T-cell (primary cell): ENCODE results near the gene SLC38A4. TPM values are rescaled to one million over a fixed set of nuclear protein-coding genes. Genes with fewer than 3 reads are reported as not detected.
"Not testable (repeated sequence)": the region's sequence is repeated elsewhere in the genome, so short reads cannot be mapped to it uniquely, and the experiment has no call there.

ENCODE experiments used
- ATAC-seq, 4 experiments: fragments of 200-7000 bp in 3 of 4; fragments of 150-1000 bp in 1 of 4; cut with Tn5 transposase; replicated peaks in 1 of 4; 1 replicate in 3 of 4; 2 replicates in 1 of 4; pipeline ENCODE4 v1.10.0; 2021; ENCODE audit warnings: moderate library complexity in 3 of 4, mild to moderate bottlenecking in 2 of 4, moderate number of reproducible peaks in 1 of 4
- CTCF ChIA-PET, 2 donors: fragments of 300-600 bp; sonication (Branson Sonifier 250); formaldehyde crosslinking; loops; one replicate each; lab custom pipeline; 2022; ENCODE audit warnings: antibody characterized with exemption in 2 of 2; lab: Charles Lee
- POLR2A ChIA-PET, 2 donors: fragments of 300-600 bp; sonication (Branson Sonifier 250); formaldehyde crosslinking; loops; one replicate each; lab custom pipeline; 2022; ENCODE audit warnings: antibody characterized with exemption in 2 of 2; lab: Charles Lee
- DNase-seq, 35 experiments: peaks; one replicate each; pipeline versions ENCODE4 v3.0.0 to v3.0.0-alpha.2; 2013 to 2023
- H3K27ac ChIP-seq: one replicate; pipeline ENCODE4 v1.5.1; 2013; ENCODE audit warnings: low read length
- H3K27me3 ChIP-seq, 2 experiments: replicated peaks in 1 of 2; 1 replicate in 1 of 2; 2 replicates in 1 of 2; pipeline versions ENCODE4 v1.6.1 to v1.7.0; 2013; ENCODE audit warnings: low read length in 1 of 2, mixed read lengths in 1 of 2; ENCODE audit not compliant: control insufficient read depth in 2 of 2, insufficient read depth in 2 of 2; ENCODE audit errors: extremely low read depth in 1 of 2
- H3K36me3 ChIP-seq, 2 donors: 1 replicate in 1 of 2; 2 replicates in 1 of 2; pipeline versions ENCODE4 v1.6.1 to v1.7.0; 2013; ENCODE audit warnings: low read length in 1 of 2; ENCODE audit not compliant: control insufficient read depth in 2 of 2, insufficient read depth in 1 of 2; ENCODE audit errors: extremely low read depth in 1 of 2
- H3K4me1 ChIP-seq, 2 experiments: 1 replicate in 1 of 2; 2 replicates in 1 of 2; pipeline versions ENCODE4 v1.6.1 to v1.7.0; 2013; ENCODE audit warnings: low read length in 2 of 2, mixed read lengths in 1 of 2; ENCODE audit not compliant: insufficient read depth in 2 of 2, control insufficient read depth in 1 of 2; ENCODE audit errors: extremely low read depth in 1 of 2
- H3K4me3 ChIP-seq, 2 donors: 1 replicate in 1 of 2; 2 replicates in 1 of 2; pipeline versions ENCODE4 v1.5.1 to v1.7.0; 2013; ENCODE audit warnings: mild to moderate bottlenecking in 2 of 2, low read length in 1 of 2, moderate library complexity in 1 of 2; ENCODE audit not compliant: control insufficient read depth in 1 of 2; ENCODE audit errors: extremely low read depth in 1 of 2
- H3K9me3 ChIP-seq: 2 replicates; pipeline ENCODE4 v1.7.0; 2013
- H3K27ac Mint-ChIP-seq, 2 donors: one replicate each; pipeline ENCODE4 v1.8.0; 2020 to 2021; ENCODE audit warnings: mild to moderate bottlenecking in 2 of 2, mixed read lengths in 2 of 2
- H3K27me3 Mint-ChIP-seq, 2 donors: one replicate each; pipeline ENCODE4 v1.8.0; 2021 to 2022; ENCODE audit warnings: mixed read lengths in 2 of 2
- H3K36me3 Mint-ChIP-seq: one replicate; pipeline ENCODE4 v1.8.0; 2021; ENCODE audit warnings: mixed read lengths
- H3K4me1 Mint-ChIP-seq, 3 donors: one replicate each; pipeline ENCODE4 v1.8.0; 2020 to 2022; ENCODE audit warnings: mixed read lengths in 3 of 3, mild to moderate bottlenecking in 1 of 3
- H3K4me3 Mint-ChIP-seq, 3 donors: one replicate each; pipeline ENCODE4 v1.8.0; 2020 to 2022; ENCODE audit warnings: mild to moderate bottlenecking in 3 of 3, mixed read lengths in 3 of 3, moderate library complexity in 3 of 3
- H3K9me3 Mint-ChIP-seq, 3 donors: one replicate each; pipeline ENCODE4 v1.8.0; 2020 to 2022; ENCODE audit warnings: mixed read lengths in 3 of 3
- WGBS: methylation state at CpG from one replicate; pipeline ENCODE4 v1.1.5; 2013; ENCODE audit warnings: missing lambda C conversion rate; ENCODE audit not compliant: insufficient coverage; 5-methylcytosine and 5-hydroxymethylcytosine counted together
- total RNA-seq, 35 experiments: library from RNA in 6 of 35; stranded (reverse) in 6 of 35; fragments of 120-200 nt in 1 of 35; gene quantifications; one replicate each; pipeline versions ENCODE4 v1.2.1 to v1.2.4 and lab custom pipeline; 2013 to 2026

SLC38A4 gene
- total RNA-seq, 5 donors from 2014 or later (not counting 1 experiment from before 2014, with no cell fraction given), result 0.13 to 0.50 (median 0.19) TPM; not detected in 2

DNA sequence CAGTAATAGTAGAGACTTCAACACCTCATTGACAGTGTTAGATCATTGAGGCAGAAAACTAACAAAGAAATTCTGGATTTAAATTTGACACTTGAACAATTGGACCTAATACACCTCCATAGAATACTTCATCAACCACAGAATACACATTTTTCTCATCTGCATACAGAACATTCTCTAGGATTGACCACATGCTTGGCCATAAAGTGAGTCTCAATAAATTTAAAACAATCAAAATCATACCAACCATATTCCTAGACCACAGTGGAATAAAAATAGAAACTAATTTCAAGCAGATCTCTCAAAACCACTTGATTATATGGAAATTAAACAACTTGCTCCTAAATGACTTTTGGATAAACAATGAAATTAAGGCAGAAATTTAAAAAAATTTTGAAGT is 82.3 kb downstream of the SLC38A4 start:
- peaks cover 21 to 32% (median 26%) of the 10 kb centered on the region in 3 donors for H3K9me3 Mint-ChIP-seq
- CTCF ChIA-PET, result no interaction called here
- no peak for DNase-seq

DNA sequence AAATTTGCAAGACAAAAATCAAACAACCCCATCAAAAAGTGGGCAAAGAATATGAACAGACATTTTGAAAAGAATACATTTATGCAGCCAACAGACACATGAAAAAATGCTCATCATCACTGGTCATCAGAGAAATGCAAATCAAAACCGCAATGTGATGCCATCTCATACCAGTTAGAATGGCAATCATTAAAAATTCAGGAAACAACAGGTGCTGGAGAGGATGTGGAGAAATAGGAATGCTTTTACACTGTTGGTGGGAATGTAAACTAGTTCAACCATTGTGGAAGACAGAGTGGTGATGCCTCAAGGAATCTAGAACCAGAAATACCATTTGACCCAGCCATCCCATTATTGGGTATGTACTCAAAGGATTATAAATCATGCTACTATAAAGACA is 83.5 kb downstream of the SLC38A4 start:
- DNase-seq, H3K4me3 Mint-ChIP-seq, H3K36me3 ChIP-seq, H3K36me3 Mint-ChIP-seq, CTCF ChIA-PET, POLR2A ChIA-PET, H3K4me1 Mint-ChIP-seq, ATAC-seq, H3K27ac ChIP-seq, H3K4me1 ChIP-seq, H3K27ac Mint-ChIP-seq, H3K4me3 ChIP-seq, H3K9me3 ChIP-seq, H3K27me3 ChIP-seq: not testable (repeated sequence)
- Mint-ChIP-seq H3K9me3 (peaks cover 21 to 40% (median 29%) of the 10 kb centered on the region in 3 donors), H3K27me3 (peaks cover 11 to 15% of the 10 kb centered on the region in 2 donors)
- no CpG with 5 or more reads among the region's 1 CpG for WGBS

More for the DNA sequence above, 82.3 kb downstream of the SLC38A4 start:
- POLR2A ChIA-PET, result no interaction called here
- no peak overlapping the region for H3K4me3 Mint-ChIP-seq
- Histone ChIP-seq H3K4me1 (no peaks in the 10 kb centered on the region), H3K36me3 (no peaks in the 10 kb centered on the region), H3K27ac (no peak overlapping the region), H3K27me3 (no peaks in the 10 kb centered on the region), H3K9me3 (no peaks in the 10 kb centered on the region), H3K4me3 (no peak overlapping the region)
- no peak for ATAC-seq
- no peak overlapping the region for H3K27ac Mint-ChIP-seq
- H3K4me1 Mint-ChIP-seq, result no peaks in the 10 kb centered on the region
- peaks cover 1 to 11% of the 10 kb centered on the region in 2 donors for H3K27me3 Mint-ChIP-seq
- no peaks in the 10 kb centered on the region for H3K36me3 Mint-ChIP-seq

GRCh38 chr12:46725332-46725731 is 100.5 kb downstream of the SLC38A4 start:
- Mint-ChIP-seq H3K27ac (no peak overlapping the region), H3K36me3 (peaks cover 3% of the 10 kb centered on the region), H3K4me1 (peaks cover 3 to 7% (median 5%) of the 10 kb centered on the region in 3 donors), H3K4me3 (no peak overlapping the region), H3K9me3 (peaks cover 0 to 5% (median 0%) of the 10 kb centered on the region in 3 donors), H3K27me3 (peaks cover 0 to 4% of the 10 kb centered on the region in 2 donors)
- H3K4me3 ChIP-seq, result no peak overlapping the region
- CTCF ChIA-PET, result no interaction called here
- POLR2A ChIA-PET, result no interaction called here
- no peaks in the 10 kb centered on the region for H3K9me3 ChIP-seq
- H3K27me3 ChIP-seq, result no peaks in the 10 kb centered on the region
- H3K36me3 ChIP-seq, result no peaks in the 10 kb centered on the region
- no peak for ATAC-seq
- H3K27ac ChIP-seq, result no peak overlapping the region
- WGBS, result no CpG with 5 or more reads among the region's 2 CpGs
- no peak for DNase-seq
- H3K4me1 ChIP-seq, result no peaks in the 10 kb centered on the region

DNA sequence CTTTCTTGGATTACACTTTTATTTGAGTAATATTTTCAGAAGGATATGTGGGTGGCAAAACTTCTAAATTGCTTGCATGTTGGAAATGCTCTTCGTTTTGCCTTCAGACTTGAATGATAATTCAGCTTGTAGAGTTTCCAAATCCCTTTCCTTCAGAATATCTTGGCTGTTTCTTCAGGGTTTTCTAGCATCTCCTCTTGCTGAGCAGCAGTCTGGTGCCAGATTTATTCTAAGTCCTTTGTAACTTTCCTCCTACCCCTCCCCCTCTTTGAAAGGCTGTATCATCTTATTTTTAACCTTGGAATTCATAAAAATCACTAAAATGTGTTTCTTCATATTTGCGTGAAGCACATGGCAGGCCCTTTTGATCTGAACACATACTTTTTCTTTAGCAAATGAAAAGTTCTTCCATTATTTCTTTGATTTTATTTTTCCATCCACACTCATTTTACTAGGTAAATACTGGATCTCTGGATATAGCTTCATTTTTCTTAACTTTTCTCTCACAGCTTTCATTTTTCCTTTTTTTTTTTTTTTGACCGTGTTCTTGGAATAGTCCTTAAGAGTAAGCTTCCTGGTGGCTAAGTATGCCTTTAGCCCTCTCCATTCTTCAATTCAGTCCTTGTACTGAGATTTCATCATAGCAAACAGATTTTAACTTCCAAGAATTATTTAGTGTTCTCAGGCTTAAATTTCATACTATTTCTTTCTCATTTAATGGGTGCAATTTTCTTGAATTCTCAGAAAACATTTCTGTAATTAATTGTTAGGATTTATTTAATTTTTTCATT is 102.0 kb downstream of the SLC38A4 start:
- no peak for ATAC-seq
- no peaks in the 10 kb centered on the region for H3K9me3 ChIP-seq
- Mint-ChIP-seq H3K9me3 (peaks cover 0 to 4% (median 3%) of the 10 kb centered on the region in 3 donors), H3K4me1 (peaks cover 3 to 7% (median 5%) of the 10 kb centered on the region in 3 donors), H3K27ac (no peak overlapping the region), H3K36me3 (no peaks in the 10 kb centered on the region), H3K27me3 (peaks cover 3 to 5% of the 10 kb centered on the region in 2 donors), H3K4me3 (no peak overlapping the region)
- CTCF ChIA-PET, result interaction anchor here in 1 of 2 donors (0.6 kb wide), 1 partner anchor 1004 kb away, joined by 8 read pairs; no protein-coding TSS in a partner anchor
- POLR2A ChIA-PET, result interaction anchor here in 1 of 2 donors (0.7 kb wide), 1 partner anchor 28 kb away, joined by 4 read pairs; no protein-coding TSS in a partner anchor
- no peak for DNase-seq
- no peak overlapping the region for H3K27ac ChIP-seq
- H3K27me3 ChIP-seq, result no peaks in the 10 kb centered on the region
- no peak overlapping the region for H3K4me3 ChIP-seq
- WGBS, result 70% methylated on average over 2 of the region's 3 CpGs
- H3K36me3 ChIP-seq, result no peaks in the 10 kb centered on the region
- no peaks in the 10 kb centered on the region for H3K4me1 ChIP-seq

GRCh38 chr12:46722394-46723185 is 103.2 kb downstream of the SLC38A4 start:
- H3K4me1 Mint-ChIP-seq, result peaks cover 3 to 7% (median 5%) of the 10 kb centered on the region in 3 donors
- H3K9me3 Mint-ChIP-seq, result peaks cover 0 to 4% (median 3%) of the 10 kb centered on the region in 3 donors

DNA sequence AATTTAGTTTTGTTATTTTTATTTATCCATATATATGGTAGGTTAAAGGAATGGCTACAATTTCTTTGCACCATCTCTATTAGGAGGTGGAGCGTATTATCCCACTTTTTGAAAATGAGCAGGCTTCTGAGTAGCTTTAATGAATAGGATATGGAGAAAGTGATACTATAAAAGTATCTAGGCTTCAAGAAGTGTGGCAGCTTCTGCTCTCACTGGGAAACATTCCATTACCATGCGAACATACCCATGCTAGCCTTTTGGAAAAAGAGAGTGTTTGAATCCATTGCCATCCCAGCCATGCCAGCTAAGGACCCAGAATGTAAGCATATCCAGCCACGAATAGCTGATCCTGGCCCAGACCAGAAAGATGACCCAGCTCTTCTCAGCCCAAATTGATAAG is 107.3 kb downstream of the SLC38A4 start:
- no peak overlapping the region for H3K27ac Mint-ChIP-seq
- H3K36me3 Mint-ChIP-seq, result no peaks in the 10 kb centered on the region
- Histone ChIP-seq H3K9me3 (no peaks in the 10 kb centered on the region), H3K4me3 (no peak overlapping the region), H3K27me3 (no peaks in the 10 kb centered on the region), H3K36me3 (no peaks in the 10 kb centered on the region), H3K4me1 (no peaks in the 10 kb centered on the region), H3K27ac (no peak overlapping the region)
- ChIA-PET CTCF (no interaction called here), POLR2A (no interaction called here)
- DNase-seq (no peak), ATAC-seq (no peak)
- peaks cover 5 to 6% of the 10 kb centered on the region in 2 donors for H3K27me3 Mint-ChIP-seq
- no peak overlapping the region for H3K4me3 Mint-ChIP-seq
- no peaks in the 10 kb centered on the region for H3K4me1 Mint-ChIP-seq
- H3K9me3 Mint-ChIP-seq, result peaks cover 3 to 10% (median 10%) of the 10 kb centered on the region in 3 donors
- WGBS, result no CpG with 5 or more reads among the region's 3 CpGs

More at GRCh38 chr12:46722394-46723185, 103.2 kb downstream of the SLC38A4 start:
- ChIA-PET POLR2A (interaction anchor here in 1 of 2 donors (0.7 kb wide), 1 partner anchor 27 kb away, joined by 4 read pairs; no protein-coding TSS in a partner anchor), CTCF (no interaction called here)
- DNase-seq (no peak), ATAC-seq (no peak)
- Histone ChIP-seq H3K27me3 (no peaks in the 10 kb centered on the region), H3K4me1 (no peaks in the 10 kb centered on the region), H3K4me3 (no peak overlapping the region), H3K9me3 (no peaks in the 10 kb centered on the region), H3K27ac (no peak overlapping the region), H3K36me3 (no peaks in the 10 kb centered on the region)
- Mint-ChIP-seq H3K36me3 (no peaks in the 10 kb centered on the region), H3K27me3 (peaks cover 3 to 5% of the 10 kb centered on the region in 2 donors), H3K4me3 (no peak overlapping the region), H3K27ac (no peak overlapping the region)
- WGBS, result 86% methylated on average over 1 of the region's 3 CpGs
